CD4-positive, alpha-beta memory T cell (primary cell): ENCODE data around the gene GFOD2. TPM values are rescaled to one million over a fixed set of nuclear protein-coding genes. Genes with fewer than 3 reads are reported as not detected.

Experiments used
- CTCF ChIA-PET: fragments of 350-600 bp; sonication (Branson Sonifier 250); formaldehyde crosslinking; loops from one replicate; lab custom pipeline; 2021; ENCODE audit warnings: inconsistent platforms; ENCODE audit not compliant: partially characterized antibody; lab: Charles Lee
- POLR2A ChIA-PET: fragments of 350-600 bp; sonication (Branson Sonifier 250); formaldehyde crosslinking; loops from one replicate; lab custom pipeline; 2021; ENCODE audit not compliant: partially characterized antibody; lab: Charles Lee
- DNase-seq, 5 donors: peaks; one replicate each; pipeline versions ENCODE4 v3.0.0 to v3.0.0-alpha.2; 2020 to 2022; ENCODE audit warnings: mixed read lengths in 1 of 5
- H3K27ac ChIP-seq: one replicate; pipeline ENCODE4 v1.7.0; 2013; ENCODE audit warnings: low read depth, low read length
- H3K27me3 ChIP-seq: 2 replicates; pipeline ENCODE4 v1.7.0; 2013; ENCODE audit warnings: mild to moderate bottlenecking, low read length, moderate library complexity; ENCODE audit not compliant: insufficient read depth
- H3K36me3 ChIP-seq: 2 replicates; pipeline ENCODE4 v1.7.0; 2013; ENCODE audit warnings: mild to moderate bottlenecking, low read length, moderate library complexity; ENCODE audit not compliant: insufficient read depth
- H3K4me1 ChIP-seq: 2 replicates; pipeline ENCODE4 v1.7.0; 2013; ENCODE audit warnings: mild to moderate bottlenecking, low read length, moderate library complexity; ENCODE audit not compliant: insufficient read depth
- H3K4me3 ChIP-seq, 2 donors: one replicate each; pipeline ENCODE4 v1.7.0; 2013; ENCODE audit warnings: low read length in 2 of 2, mild to moderate bottlenecking in 1 of 2
- H3K9me3 ChIP-seq, 2 donors: one replicate each; pipeline ENCODE4 v1.7.0; 2013; ENCODE audit warnings: low read length in 2 of 2, control low read depth in 1 of 2; ENCODE audit not compliant: control insufficient read depth in 1 of 2
- H3K27ac Mint-ChIP-seq, 7 donors: one replicate each; pipeline ENCODE4 v1.8.0; 2020 to 2021; ENCODE audit warnings: mixed read lengths in 7 of 7, mild to moderate bottlenecking in 6 of 7, inconsistent platforms in 3 of 7, moderate library complexity in 3 of 7
- H3K27me3 Mint-ChIP-seq, 2 donors: one replicate each; pipeline ENCODE4 v1.8.0; 2020 to 2021; ENCODE audit warnings: mixed read lengths in 2 of 2
- H3K36me3 Mint-ChIP-seq, 2 donors: one replicate each; pipeline ENCODE4 v1.8.0; 2020 to 2021; ENCODE audit warnings: mixed read lengths in 2 of 2, inconsistent platforms in 1 of 2, mild to moderate bottlenecking in 1 of 2
- H3K4me1 Mint-ChIP-seq, 4 donors: one replicate each; pipeline ENCODE4 v1.8.0; 2020 to 2021; ENCODE audit warnings: mixed read lengths in 4 of 4, mild to moderate bottlenecking in 1 of 4
- H3K4me3 Mint-ChIP-seq, 8 donors: one replicate each; pipeline ENCODE4 v1.8.0; 2020 to 2021; ENCODE audit warnings: mixed read lengths in 8 of 8, mild to moderate bottlenecking in 7 of 8, moderate library complexity in 6 of 8, inconsistent platforms in 3 of 8
- H3K9me3 Mint-ChIP-seq, 8 donors: one replicate each; pipeline ENCODE4 v1.8.0; 2020 to 2021; ENCODE audit warnings: mixed read lengths in 8 of 8, mild to moderate bottlenecking in 5 of 8, inconsistent platforms in 3 of 8, moderate library complexity in 1 of 8
- intact Hi-C: fragments of 100-400 bp; cut with micrococcal nuclease; formaldehyde crosslinking; loops from one replicate; pipeline ENCODE4 v1.15.1; 2023
- polyA plus RNA-seq, 2 donors: library from polyadenylated mRNA; unstranded; fragments of 300-500 nt; fragmentation: Illumina TruSeq; gene quantifications; one replicate each; pipeline ENCODE4 v1.2.3, GENCODE V29; 2021
- total RNA-seq, 2 experiments: library from RNA; stranded (reverse); gene quantifications; one replicate each; pipeline ENCODE4 v1.2.3, GENCODE V29; 2021

Gene GFOD2
- total and polyA plus RNA-seq, 4 experiments from 2014 or later: 10.8 to 19.8 (median 18.6) TPM

- intact Hi-C loops: loop anchor here (5.0 kb wide), 1 partner anchor 52 kb away; the partner anchor contains the start of gene GFOD2
- H3K4me3 ChIP-seq: no peak overlapping the region
- no peaks in the 10 kb centered on the region for H3K9me3 ChIP-seq
- no peaks in the 10 kb centered on the region for H3K27me3 Mint-ChIP-seq
- no peaks in the 10 kb centered on the region for H3K9me3 Mint-ChIP-seq
- DNase-seq: no peak
- H3K27me3 ChIP-seq: no peaks in the 10 kb centered on the region
- H3K4me1 Mint-ChIP-seq: peaks cover 7 to 59% (median 16%) of the 10 kb centered on the region in 4 donors
- CTCF ChIA-PET: interaction anchor here (1.4 to 10.4 kb wide), 4 partner anchors 19 to 143 kb away, joined by 4 to 143 read pairs (median 61); partner anchors contain the start of gene CARMIL2
- POLR2A ChIA-PET: interaction anchor here (0.7 to 6.9 kb wide), 6 partner anchors 17 to 180 kb away, joined by 3 to 55 read pairs (median 4); partner anchors contain the start of genes CARMIL2 and CTCF
- peaks cover 38% of the 10 kb centered on the region for H3K4me1 ChIP-seq
- peaks cover 0 to 7% of the 10 kb centered on the region in 2 donors for H3K36me3 Mint-ChIP-seq
- peak overlapping the region in 3 of 8 donors; percentile 28 to 78 (median 36) for H3K4me3 Mint-ChIP-seq
- H3K36me3 ChIP-seq: no peaks in the 10 kb centered on the region
- H3K27ac Mint-ChIP-seq: peak overlapping the region; percentile 19 to 84 (median 74)
- H3K27ac ChIP-seq: no peak overlapping the region
These were observed 54.2 kb downstream of the GFOD2 start for GRCh38 chr16:67664871-67665270.

GRCh38 chr16:67664258-67664657 lies 54.9 kb downstream of the GFOD2 start:
- Histone ChIP-seq H3K36me3 (no peaks in the 10 kb centered on the region), H3K27ac (no peak overlapping the region), H3K27me3 (no peaks in the 10 kb centered on the region), H3K4me1 (peaks cover 40% of the 10 kb centered on the region), H3K4me3 (no peak overlapping the region), H3K9me3 (no peaks in the 10 kb centered on the region)
- intact Hi-C loops: loop anchor here (5.0 kb wide), 1 partner anchor 53 kb away; the partner anchor contains the start of gene GFOD2
- Mint-ChIP-seq H3K9me3 (no peaks in the 10 kb centered on the region), H3K36me3 (peaks cover 0 to 6% of the 10 kb centered on the region in 2 donors), H3K27me3 (no peaks in the 10 kb centered on the region), H3K4me1 (peaks cover 7 to 65% (median 19%) of the 10 kb centered on the region in 4 donors), H3K4me3 (peak overlapping the region in 4 of 8 donors; percentile 9 to 78 (median 34)), H3K27ac (peak overlapping the region; percentile 14 to 84 (median 65))
- CTCF ChIA-PET: interaction anchor here (0.9 to 7.5 kb wide), 6 partner anchors 8 to 182 kb away, joined by 3 to 89 read pairs (median 6); partner anchors contain the start of gene ATP6V0D1
- POLR2A ChIA-PET: interaction anchor here (0.6 to 6.9 kb wide), 5 partner anchors 19 to 271 kb away, joined by 3 to 55 read pairs (median 7); partner anchors contain the start of genes CARMIL2 and CTCF
- DNase-seq: no peak

GRCh38 chr16:67663877-67664222 lies 55.3 kb downstream of the GFOD2 start:
- Histone ChIP-seq H3K4me1 (peaks cover 44% of the 10 kb centered on the region), H3K27me3 (no peaks in the 10 kb centered on the region), H3K27ac (no peak overlapping the region), H3K9me3 (no peaks in the 10 kb centered on the region), H3K36me3 (no peaks in the 10 kb centered on the region), H3K4me3 (no peak overlapping the region)
- H3K9me3 Mint-ChIP-seq: no peaks in the 10 kb centered on the region
- peak overlapping the region in 6 of 7 donors; percentile 2 to 74 (median 37) for H3K27ac Mint-ChIP-seq
- DNase-seq: no peak
- peaks cover 11 to 66% (median 23%) of the 10 kb centered on the region in 4 donors for H3K4me1 Mint-ChIP-seq
- ChIA-PET CTCF (interaction anchor here (0.9 to 7.5 kb wide), 7 partner anchors 9 to 182 kb away, joined by 3 to 89 read pairs (median 7); partner anchors contain the start of gene ATP6V0D1), POLR2A (interaction anchor here (0.6 to 6.9 kb wide), 5 partner anchors 19 to 272 kb away, joined by 3 to 55 read pairs (median 7); partner anchors contain the start of genes CARMIL2 and CTCF)
- intact Hi-C loops: loop anchor here (5.0 kb wide), 1 partner anchor 53 kb away; the partner anchor contains the start of gene GFOD2
- H3K36me3 Mint-ChIP-seq: peaks cover 0 to 6% of the 10 kb centered on the region in 2 donors
- no peaks in the 10 kb centered on the region for H3K27me3 Mint-ChIP-seq
- peak overlapping the region in 2 of 8 donors; percentile 13 to 78 for H3K4me3 Mint-ChIP-seq

GRCh38 chr16:67663151-67663876 lies 55.8 kb downstream of the GFOD2 start:
- ChIA-PET CTCF (interaction anchor here (0.9 to 7.5 kb wide), 8 partner anchors 9 to 182 kb away, joined by 3 to 89 read pairs (median 6); partner anchors contain the start of gene ATP6V0D1), POLR2A (interaction anchor here (0.6 to 6.9 kb wide), 8 partner anchors 18 to 272 kb away, joined by 3 to 55 read pairs (median 6); partner anchors contain the start of genes CARMIL2 and CTCF)
- Histone ChIP-seq H3K27me3 (no peaks in the 10 kb centered on the region), H3K36me3 (no peaks in the 10 kb centered on the region), H3K4me3 (no peak overlapping the region), H3K4me1 (peaks cover 48% of the 10 kb centered on the region), H3K9me3 (no peaks in the 10 kb centered on the region), H3K27ac (no peak overlapping the region)
- peak overlapping the region in 6 of 7 donors; percentile 63 to 82 (median 74) for H3K27ac Mint-ChIP-seq
- peaks cover 13 to 65% (median 26%) of the 10 kb centered on the region in 4 donors for H3K4me1 Mint-ChIP-seq
- peak in 1 of 5 donors; percentile 24 for DNase-seq
- H3K9me3 Mint-ChIP-seq: no peaks in the 10 kb centered on the region
- intact Hi-C loops: loop anchor here (5.0 kb wide), 1 partner anchor 54 kb away; the partner anchor contains the start of gene GFOD2
- peaks cover 0 to 6% of the 10 kb centered on the region in 2 donors for H3K36me3 Mint-ChIP-seq
- peak overlapping the region in 2 of 8 donors; percentile 4 to 9 for H3K4me3 Mint-ChIP-seq
- no peaks in the 10 kb centered on the region for H3K27me3 Mint-ChIP-seq

- no peak overlapping the region for H3K4me3 ChIP-seq
- no peaks in the 10 kb centered on the region for H3K9me3 Mint-ChIP-seq
- no peaks in the 10 kb centered on the region for H3K27me3 Mint-ChIP-seq
- H3K4me3 Mint-ChIP-seq: peak overlapping the region in 1 of 8 donors; percentile 21
- intact Hi-C loops: loop anchor here (5.0 kb wide), 1 partner anchor 55 kb away; the partner anchor contains the start of gene GFOD2
- no peak overlapping the region for H3K27ac ChIP-seq
- H3K27me3 ChIP-seq: no peaks in the 10 kb centered on the region
- POLR2A ChIA-PET: interaction anchor here (0.7 to 6.9 kb wide), 6 partner anchors 17 to 142 kb away, joined by 4 to 55 read pairs (median 6); partner anchors contain the start of genes CARMIL2 and CTCF
- H3K4me1 ChIP-seq: peaks cover 42% of the 10 kb centered on the region
- H3K4me1 Mint-ChIP-seq: peaks cover 11 to 59% (median 23%) of the 10 kb centered on the region in 4 donors
- H3K36me3 Mint-ChIP-seq: peaks cover 0 to 11% of the 10 kb centered on the region in 2 donors
- H3K9me3 ChIP-seq: no peaks in the 10 kb centered on the region
- H3K27ac Mint-ChIP-seq: peak overlapping the region in 3 of 7 donors; percentile 54 to 68 (median 63)
- DNase-seq: no peak
- CTCF ChIA-PET: interaction anchor here (1.3 to 7.5 kb wide), 5 partner anchors 10 to 181 kb away, joined by 4 to 89 read pairs (median 8); partner anchors contain the start of gene ATP6V0D1
- peaks cover 3% of the 10 kb centered on the region for H3K36me3 ChIP-seq
These were observed 56.5 kb downstream of the GFOD2 start for GRCh38 chr16:67662653-67663010.

GRCh38 chr16:67661886-67662652 lies 57.0 kb downstream of the GFOD2 start:
- Histone ChIP-seq H3K36me3 (peaks cover 4% of the 10 kb centered on the region), H3K27ac (no peak overlapping the region), H3K27me3 (no peaks in the 10 kb centered on the region), H3K4me1 (peaks cover 36% of the 10 kb centered on the region), H3K4me3 (no peak overlapping the region), H3K9me3 (no peaks in the 10 kb centered on the region)
- intact Hi-C loops: loop anchor here (2.0 to 5.0 kb wide), 5 partner anchors 17 to 181 kb away; partner anchors contain the start of genes ATP6V0D1, CARMIL2, GFOD2 and RANBP10
- Mint-ChIP-seq H3K4me3 (peak overlapping the region; percentile 59 to 95 (median 92)), H3K27me3 (no peaks in the 10 kb centered on the region), H3K9me3 (no peaks in the 10 kb centered on the region), H3K4me1 (peaks cover 10 to 53% (median 20%) of the 10 kb centered on the region in 4 donors), H3K36me3 (peaks cover 0 to 14% of the 10 kb centered on the region in 2 donors), H3K27ac (peak overlapping the region; percentile 90 to 98 (median 97))
- POLR2A ChIA-PET: interaction anchor here (0.9 to 1.6 kb wide), 4 partner anchors 16 to 141 kb away, joined by 3 to 8 read pairs (median 5); partner anchors contain the start of gene CARMIL2
- CTCF ChIA-PET: interaction anchor here (1.3 to 6.4 kb wide), 6 partner anchors 9 to 180 kb away, joined by 4 to 51 read pairs (median 16); partner anchors contain the start of genes ATP6V0D1 and CARMIL2
- DNase-seq: no peak
